Colon (tissue), 2 donors: Measurements from ENCODE around the gene IGF2BP3.
"Not testable (repeated sequence)": the region's sequence is repeated elsewhere in the genome, so short reads cannot be mapped to it uniquely, and the experiment has no call there.

Experiments
- FAIRE-seq: peaks from 2 replicates; lab custom pipeline; 2012; peaks lifted over from hg19 to GRCh38; lab: Jason Lieb, UNC
- donor health status: control.
- donor health status: control.

Gene IGF2BP3

DNA sequence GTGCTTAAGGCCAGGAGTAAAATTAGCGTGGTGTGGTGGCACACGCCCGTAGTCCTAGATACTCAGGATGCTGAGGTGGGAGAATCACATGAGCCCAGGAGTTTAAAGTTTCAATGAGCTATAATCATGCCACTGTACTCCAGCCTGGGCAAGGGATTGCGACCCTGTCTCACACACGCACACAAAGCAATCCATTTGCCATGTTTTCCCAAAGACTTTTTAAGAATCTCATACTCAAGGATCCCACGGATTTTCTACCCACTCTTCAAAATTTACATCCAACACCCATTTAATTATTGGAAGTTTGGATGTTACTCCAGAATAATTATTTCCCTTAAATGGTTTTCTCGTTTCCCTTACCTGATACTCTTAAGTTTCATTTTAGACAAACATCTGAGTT, 47.9 kb downstream of the IGF2BP3 start:
- FAIRE-seq = no peak

DNA sequence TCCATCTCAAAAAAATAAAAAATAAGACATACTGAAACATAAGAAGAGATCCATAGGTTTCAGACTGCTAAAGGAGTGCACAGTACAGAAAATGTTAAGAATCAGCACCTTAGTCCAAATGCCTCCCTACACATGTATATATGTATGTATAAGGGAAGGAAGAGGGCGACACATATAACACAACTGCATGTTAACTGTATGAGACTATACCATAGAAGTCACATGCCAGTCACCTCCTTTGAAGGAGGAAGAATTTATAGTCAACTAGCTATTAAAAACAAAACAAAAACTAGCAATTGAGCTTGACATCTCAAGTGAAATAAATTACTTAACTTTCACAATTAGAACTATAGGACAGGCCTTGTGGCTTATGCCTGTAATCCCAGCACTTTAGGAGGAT, 50.4 kb downstream of the IGF2BP3 start:
- FAIRE-seq = no peak

DNA sequence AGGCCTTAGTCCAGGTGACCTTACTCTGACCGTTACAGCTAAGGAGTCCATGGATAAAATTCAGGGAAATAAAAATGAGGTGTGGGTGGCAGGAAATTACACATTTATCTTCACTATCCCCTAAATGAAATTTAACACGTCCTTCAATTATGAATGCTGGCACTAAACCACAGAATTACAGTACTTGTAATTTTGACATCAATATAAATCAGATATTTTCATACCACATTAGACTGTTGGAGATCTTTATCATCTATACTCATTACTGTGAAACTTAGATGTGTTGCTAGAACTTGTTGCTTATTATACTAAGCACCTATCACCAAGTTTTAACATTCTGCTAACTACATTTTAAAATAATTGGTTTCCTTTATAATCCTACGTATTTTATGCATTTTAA, 51.1 kb downstream of the IGF2BP3 start:
- no peak for FAIRE-seq

DNA sequence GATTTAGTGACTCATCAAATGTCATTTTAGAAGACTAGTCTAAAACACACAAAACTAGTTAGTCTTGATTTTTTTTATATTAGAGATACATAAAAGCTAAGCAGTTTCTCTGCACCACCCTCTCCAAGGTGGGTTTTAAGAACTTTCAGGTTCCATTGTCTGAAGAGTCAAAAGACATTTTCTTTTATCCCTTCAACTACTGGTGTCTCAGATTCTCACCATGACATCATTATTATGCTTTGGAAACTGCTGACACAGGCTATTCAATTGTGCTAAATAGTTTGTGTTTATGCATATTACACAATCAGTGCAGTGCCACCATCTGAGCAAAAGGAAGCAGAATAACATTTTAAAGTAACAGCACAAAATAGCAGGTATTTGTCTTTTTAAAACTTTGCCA, 52.2 kb downstream of the IGF2BP3 start:
- no peak for FAIRE-seq

DNA sequence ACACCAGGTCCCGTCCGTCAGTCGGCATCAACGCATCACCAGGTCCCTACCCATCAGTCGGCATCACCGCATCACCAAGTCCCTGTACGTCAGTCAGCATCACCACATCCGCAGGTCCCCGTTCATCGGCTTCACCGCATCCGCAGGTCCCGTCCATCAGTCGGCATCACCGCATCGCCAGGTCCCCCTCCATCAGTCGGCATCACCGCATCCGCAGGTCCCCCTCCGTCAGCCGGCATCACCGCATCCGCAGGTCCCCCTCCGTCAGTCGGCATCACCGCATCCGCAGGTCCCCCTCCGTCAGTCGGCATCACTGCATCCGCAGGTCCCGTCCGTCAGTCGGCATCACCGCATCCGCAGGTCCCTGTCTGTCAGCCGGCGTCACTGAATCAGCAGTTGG, 55.1 kb downstream of the IGF2BP3 start:
- no peak for FAIRE-seq

DNA sequence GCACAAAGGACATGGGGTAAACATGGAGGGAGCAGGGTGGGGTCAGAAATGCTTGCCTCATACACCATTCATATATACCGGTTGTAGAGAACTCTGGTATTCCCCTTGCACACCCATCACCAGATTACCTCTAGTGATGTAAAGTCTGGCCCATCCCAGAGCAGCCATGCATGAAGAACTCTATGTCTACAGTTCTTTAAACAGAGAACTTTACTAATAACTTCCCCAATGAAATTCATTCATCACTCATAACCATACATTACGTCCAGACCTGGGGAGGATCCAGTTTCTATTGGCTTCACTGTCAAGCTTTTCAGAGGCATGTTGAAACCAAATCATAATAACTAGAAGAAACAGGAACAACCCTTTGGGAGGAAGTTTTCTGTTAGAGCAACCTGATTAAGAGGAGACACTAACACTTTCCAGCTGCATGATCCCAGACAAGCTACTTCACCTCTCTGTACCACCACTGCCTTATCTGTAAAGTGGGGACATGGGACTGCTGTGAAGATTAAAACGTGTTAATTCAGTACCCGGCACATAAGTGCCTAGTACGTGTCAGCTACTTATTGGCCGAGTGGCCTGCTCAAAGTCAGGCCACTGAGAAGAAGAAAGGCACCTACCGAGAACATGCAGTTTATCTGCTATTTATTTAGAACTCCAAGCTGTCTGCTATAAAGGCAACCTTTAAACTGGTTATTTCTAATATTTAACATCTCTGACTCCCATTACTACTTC, 59.7 kb downstream of the IGF2BP3 start:
- no peak for FAIRE-seq

DNA sequence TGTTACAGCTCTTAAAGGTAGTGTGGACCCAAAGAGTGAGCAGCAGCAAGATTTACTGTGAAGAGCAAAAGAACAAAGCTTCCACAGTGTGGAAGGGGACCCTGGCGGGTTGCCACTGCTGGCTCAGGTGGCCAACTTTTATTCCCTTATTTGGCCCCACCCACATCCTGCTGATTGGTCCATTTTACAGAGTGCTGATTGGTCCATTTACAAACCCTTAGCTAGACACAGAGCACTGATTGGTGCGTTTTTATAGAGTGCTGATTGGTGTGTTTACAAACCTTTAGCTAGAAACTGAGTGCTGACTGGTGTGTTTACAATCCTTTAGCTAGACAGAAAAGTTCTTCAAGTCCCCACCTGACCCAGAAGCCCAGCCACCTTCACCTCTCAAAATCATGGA, 63.7 kb downstream of the IGF2BP3 start:
- FAIRE-seq = not testable (repeated sequence)

DNA sequence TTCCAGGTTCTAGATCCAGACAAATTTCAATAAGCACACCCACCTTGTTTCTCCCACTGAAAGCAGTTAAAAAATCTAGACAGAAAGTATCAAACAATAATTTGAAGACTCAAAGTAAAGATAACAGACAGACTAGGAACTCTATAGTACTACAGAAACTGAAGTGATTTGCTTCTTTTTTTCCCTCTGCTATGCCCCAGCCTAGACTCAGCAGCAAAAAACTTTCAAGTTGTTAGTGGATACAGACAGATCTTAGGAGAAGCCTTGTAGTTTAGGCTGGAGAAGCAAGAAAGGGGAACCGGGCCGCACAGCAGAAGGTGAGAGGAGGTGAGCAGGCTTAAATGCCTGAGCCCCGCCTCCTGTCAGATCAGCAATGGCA, 65.1 kb downstream of the IGF2BP3 start:
- no peak for FAIRE-seq

DNA sequence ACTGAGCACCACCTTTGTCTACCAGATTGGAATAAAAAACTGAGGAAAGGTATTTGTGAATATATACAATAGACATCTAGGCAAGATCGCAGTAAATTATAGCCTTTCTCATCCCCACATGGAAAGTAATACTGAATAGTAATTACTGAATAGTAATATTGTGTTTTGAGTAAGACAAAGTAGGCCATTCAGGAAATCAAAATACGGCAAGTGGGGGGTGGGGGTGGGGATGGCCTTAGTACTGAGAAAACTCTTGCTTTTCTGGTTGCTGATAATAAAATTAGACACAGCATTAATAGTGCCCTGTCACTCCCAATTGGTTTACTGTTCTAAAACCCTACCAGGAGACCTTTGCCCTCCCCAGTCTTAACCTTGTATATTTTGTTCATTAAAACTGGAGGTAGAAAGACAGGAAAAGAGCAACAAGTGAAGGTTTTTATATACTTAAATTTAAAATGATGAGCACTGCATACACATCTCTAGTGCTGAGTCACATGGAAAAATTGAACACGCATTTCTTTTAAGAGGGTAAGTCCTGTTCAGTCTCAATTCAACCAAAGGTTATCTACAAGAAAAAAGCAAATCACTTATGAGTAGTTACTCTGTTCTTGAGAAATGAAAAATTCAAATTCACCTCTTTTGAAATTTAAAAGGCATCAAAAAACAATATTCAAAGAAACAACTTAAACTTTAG, 65.6 kb downstream of the IGF2BP3 start:
- no peak for FAIRE-seq

DNA sequence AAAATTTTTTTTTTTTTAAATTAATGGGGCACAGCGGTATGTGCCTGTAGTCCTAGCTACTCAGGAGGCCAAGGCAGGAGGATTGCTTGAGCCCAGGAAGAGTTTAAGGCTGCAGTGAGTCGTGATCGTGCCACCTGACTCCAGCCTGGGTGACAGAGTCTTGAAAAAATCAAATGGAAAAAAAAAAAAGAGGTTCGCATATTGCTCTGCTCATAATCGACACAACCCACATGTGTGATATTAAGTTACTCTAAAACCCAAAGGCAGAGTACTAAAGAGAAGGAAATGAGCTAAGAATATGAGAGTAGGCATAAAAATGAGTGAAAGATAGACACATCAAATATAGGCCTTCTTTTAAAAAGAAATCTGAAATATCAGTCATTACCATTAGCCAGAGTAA, 66.3 kb downstream of the IGF2BP3 start:
- FAIRE-seq = no peak

DNA sequence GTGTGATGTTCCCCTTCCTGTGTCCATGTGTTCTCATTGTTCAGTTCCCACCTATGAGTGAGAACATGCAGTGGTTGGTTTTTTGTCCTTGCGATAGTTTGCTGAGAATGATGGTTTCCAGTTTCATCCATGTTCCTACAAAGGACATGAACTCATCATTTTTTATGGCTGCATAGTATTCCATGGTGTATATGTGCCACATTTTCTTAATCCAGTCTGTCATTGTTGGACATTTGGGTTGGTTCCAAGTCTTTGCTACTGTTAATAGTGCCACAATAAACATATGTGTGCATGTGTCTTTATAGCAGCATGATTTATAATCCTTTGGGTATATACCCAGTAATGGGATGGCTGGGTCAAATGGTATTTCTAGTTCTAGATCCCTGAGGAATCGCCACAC, 72.2 kb downstream of the IGF2BP3 start:
- not testable (repeated sequence) for FAIRE-seq

DNA sequence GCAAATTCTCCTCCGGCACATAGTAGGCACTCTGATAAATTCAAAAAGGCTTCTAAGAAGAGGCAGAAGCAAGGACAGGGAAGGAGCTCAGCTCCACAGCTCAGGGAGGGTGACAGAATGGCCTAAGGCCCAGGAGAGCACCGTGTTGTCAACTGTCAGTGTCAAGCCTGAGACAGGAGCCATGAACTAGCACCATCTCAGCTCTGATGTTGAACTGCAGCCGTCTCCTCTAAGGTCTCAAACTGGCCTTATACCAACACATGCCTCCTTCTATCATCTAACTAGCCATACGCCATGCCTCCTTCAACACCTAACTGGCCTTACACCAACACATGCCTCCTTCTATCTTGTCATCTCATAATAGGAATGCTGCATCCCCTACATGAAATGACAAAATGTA, 73.0 kb downstream of the IGF2BP3 start:
- FAIRE-seq = no peak

DNA sequence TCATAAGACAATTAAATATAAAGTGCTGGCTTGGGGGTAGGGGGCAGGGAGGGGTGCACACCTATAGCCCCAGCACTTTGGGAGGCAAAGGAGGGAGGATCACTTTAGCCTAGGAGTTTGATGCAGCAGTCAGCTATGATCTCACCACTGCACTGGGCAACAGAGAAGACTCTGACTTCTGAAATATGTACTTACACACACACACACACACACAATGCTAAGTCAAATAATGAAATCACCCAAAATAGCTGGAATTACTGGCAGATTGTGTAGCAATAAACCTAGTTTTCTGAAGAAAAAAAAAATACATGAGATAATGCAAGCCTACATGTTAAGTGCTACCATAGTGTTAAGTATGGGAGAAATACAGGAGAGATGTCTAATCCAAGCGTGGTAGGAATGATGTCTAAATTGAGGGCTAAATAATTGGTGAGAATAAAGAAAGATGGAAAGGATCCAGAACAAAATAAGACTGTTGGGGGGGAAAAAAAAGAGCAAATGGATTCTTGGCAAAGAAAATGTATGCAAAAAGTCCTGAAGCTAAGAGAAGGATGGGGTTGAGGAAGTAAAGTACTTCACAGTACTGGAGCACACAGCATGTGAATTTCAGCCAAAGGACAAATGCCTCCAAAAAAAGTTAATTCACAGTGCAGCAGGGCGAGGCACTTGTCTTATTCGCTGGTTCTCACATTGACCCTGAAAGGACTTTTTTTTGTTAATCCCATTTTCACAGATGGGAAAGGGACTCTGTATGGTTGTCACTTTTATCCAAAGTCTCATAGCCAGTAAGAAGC, 73.9 kb downstream of the IGF2BP3 start:
- no peak for FAIRE-seq

DNA sequence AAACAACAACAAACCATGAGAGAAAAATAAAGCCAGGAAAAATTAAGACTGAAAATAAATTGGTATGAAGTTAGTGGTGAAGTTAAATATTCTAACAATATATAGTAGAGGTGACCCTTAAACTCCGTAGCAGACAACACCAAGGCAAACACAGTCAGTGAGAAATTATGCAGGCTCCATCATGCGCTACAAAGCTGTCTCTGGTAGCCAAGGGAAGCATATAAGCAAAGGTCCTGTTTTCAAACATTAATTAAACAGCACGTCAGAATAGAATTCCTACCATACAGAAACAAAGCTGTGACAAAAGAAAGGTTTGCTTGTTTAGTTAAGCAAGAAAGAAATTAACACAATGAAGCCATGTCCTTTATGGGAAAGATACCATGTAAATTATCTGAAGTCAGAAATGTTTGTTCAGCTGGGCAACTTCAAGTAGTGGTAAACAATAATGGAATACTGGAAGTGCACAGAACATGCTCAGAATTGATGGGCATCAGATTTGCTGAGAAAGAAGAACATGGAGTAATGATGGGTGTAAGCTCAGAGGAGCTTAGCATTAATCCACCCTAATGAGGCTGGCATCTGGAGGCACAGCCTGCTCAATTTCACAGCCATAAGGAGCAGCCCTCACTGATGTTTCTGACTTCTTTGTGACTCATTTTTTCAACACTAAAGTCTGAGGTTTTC, 75.7 kb downstream of the IGF2BP3 start:
- FAIRE-seq = no peak

DNA sequence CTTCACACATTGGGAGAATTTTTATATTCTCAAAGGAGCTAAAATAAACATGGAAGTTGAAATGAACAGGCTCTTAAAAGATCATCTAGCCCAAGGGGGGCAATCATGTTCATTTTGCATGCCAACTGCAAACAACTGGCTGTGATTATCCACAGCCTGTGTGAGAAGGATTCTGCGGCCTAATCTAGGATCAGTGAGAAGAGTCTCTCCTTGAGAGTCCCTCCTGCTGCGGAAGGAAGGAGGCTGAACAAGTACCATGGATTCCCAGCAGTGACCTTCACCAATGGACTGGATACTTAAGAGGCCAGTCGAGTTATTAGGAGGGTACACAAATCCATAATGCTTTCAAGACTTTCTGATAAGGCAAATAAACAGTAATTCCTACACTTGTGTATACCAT, 76.7 kb downstream of the IGF2BP3 start:
- FAIRE-seq = no peak

DNA sequence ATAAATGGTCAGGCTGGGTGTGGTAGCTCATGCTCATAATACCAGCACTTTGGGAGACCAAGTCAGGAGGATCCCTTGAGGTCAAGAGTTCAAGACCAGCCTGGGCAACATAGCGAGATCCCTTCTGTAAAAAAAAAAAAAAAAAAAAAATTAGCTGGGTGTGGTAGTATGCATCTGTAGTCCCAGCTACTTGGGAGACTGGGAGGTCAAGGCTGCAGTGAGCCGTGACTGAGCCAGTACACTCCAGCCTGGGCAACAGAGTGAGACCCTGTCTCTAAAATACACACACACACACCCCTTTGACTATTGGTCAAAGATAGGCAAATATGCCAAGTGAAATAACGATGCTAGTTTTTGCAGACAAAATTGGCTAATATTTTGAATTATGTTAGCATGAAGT, 80.6 kb downstream of the IGF2BP3 start:
- FAIRE-seq = no peak

DNA sequence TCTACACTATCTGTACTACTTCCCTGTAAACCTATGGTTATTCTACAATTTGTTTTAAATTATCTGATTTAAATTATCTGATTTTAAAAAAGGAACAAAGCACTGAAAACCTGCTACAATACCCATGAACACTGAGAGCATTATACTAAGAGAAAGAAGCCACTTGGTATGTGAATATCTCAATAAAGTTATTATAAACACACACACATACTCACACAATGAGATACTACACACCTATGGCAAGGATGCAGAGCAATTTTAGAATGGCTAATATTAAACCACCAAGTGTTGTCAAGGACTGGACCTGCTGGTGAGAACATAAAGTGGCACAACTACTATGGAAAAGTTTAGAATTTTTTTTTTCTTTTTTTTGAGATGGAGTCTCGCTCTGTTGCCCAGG, 82.7 kb downstream of the IGF2BP3 start:
- no peak for FAIRE-seq

DNA sequence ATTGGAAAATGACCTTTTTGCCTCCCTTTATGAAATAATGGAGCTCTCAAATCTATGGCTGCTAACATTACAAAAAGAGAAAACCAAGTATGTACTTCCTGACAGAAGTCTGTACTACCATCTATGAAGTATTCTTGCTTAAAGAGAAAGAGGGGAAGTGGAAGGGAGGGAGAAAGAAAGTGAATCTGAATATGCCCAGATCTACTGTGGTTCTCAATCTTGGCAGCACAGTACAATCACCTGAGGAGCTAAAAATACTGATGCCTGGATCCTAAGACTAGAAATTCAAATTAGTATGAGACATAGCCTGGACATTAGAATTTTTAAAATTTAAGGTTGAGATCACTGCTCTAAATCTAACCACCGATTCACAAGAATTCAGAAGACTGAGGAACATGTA, 85.2 kb downstream of the IGF2BP3 start:
- no peak for FAIRE-seq

DNA sequence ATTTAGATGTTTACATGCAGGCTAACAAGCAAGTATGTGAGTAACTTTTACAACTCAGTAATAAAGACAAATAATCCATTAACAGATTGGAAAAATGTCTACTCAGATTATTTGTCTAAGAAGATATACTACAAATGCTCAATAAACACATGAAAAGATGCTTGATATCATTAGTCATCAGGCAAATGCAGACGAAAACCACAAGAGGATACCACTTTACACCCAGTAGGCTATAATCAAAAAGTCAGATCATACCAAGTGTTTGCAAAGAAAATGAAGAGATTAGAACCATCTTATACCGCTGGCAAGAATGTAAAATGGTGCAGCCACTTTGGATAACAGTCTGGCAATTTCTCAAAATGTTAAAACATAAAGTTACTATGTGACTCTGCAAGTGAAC, 87.1 kb downstream of the IGF2BP3 start:
- no peak for FAIRE-seq

DNA sequence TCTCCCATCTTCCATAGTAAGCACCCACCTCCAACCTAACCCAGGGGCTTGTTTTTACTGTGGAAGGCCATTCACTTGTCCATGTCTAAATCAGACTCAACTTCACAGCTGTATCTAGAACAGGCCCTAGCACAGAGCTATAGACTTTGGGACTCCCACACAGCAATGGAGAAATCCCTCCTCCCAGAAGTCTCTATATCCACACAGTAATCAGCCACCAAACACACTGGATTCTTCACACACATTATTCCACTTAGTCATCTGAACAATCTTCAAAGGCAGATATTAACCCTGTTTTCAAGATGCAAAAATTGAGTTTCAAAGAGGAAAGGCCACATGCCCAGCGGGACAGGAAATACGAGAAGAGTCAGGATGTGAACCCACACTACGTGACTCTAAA, 89.3 kb downstream of the IGF2BP3 start:
- FAIRE-seq = no peak

DNA sequence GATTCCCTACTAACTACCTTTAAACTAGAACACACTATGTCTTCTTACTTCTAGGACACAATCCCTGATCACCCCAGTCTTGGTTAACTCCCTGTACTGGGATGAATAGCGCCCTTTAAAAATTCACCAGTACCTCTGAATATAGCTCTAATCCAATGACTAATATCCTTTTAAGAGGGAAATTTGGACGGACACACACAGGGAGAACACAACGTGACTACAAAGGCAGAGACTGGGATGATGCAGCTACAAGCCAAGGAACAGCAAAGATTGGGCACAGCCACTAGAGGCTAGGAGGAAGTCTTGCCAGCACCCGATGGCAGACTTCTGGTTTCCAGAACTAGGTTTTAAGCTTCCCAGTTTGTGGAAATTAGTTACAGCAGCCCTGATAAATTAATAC, 89.7 kb downstream of the IGF2BP3 start:
- no peak for FAIRE-seq

DNA sequence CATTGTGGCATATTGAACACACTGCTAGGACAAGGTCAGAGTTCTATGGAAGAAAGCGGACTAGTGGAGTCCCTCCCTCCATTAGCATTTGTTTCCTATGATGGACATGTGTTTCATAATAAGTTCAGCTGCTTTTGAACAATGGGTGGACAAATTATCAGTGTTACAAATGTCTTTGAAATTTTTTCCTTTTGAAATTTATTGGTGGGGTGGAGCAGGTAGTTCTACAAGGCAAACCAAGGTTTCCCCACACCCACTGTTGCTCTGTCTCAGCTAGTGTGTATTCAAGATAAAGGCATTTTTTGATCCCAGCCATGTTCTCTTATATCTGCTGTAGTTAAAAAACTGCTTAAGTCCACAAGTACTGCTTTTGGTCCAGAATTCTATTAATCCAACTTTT, 91.3 kb downstream of the IGF2BP3 start:
- FAIRE-seq = no peak

DNA sequence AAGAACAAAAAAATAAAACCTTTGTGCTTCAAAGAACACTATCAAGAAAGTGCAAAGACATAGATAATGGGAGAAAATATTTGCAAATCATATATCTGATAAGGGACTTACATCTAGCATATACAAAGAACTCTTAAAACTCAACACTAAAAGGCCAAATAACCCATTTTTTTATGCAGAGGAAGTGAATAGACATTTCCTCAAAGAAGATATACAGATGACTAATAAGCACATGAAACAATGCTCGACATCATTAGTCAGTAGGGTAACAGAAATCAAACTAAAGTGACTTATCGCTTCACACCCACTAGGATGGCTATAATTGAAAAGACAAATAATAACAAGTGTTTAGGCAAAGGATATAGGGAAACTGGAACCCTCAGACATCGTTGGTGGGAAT, 93.2 kb downstream of the IGF2BP3 start:
- no peak for FAIRE-seq
